GM18502 (cell line): ENCODE results near the gene NELFCD.
"Not testable (repeated sequence)": the region's sequence is repeated elsewhere in the genome, so short reads cannot be mapped to it uniquely, and the experiment has no call there.

Experiments used
- ATAC-seq: cut with Tn5 transposase; IDR thresholded peaks from one replicate; pipeline ENCODE4 v1.9.1; 2021; ENCODE audit warnings: mild to moderate bottlenecking; ENCODE audit not compliant: unreplicated experiment, poor library complexity

The NELFCD gene

GRCh38 chr20:58970146-58970545 is 10.9 kb upstream of the NELFCD start:
- ATAC-seq: peak; percentile 49

DNA sequence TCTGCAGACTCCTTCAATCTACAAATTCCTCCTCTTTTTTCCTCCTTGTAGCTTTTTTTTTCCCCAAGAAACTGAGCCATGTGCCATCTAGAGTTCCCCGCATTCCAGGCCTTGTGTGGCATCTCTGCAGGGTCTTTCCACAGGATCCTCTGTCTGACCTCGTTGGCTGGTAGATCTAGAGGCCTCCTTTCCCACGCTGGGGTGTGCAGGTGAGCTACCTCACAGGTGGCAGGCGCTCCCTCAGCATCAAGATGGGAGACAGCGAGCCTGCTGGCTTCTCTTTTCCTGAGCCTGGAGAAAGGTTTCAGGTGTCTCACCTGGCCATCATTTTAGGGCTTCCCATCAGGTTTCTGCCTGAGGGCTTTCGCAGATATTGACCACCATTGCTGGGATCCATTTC is 9.6 kb upstream of the NELFCD start:
- no peak for ATAC-seq

GRCh38 chr20:58973179-58973578 is 7.9 kb upstream of the NELFCD start:
- no peak for ATAC-seq

DNA sequence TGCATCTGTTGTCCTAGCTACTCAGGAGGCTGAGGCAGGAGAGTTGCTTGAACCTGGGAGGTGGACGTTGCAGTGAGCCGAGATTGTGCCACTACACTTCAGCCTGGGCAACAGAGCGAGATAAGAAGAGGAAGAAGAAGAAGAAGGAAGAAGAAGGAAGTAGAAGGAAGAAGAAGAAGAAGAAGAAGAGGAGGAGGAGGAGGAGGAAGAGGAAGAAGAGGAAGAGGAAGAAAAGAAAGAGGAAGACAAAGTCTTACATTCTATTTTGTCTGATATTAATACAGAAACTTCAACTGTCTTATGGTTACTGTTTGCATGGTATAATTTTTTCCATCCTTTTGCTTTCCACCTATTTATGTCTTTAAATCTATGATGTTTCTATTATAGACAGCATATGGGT is 7.2 kb upstream of the NELFCD start:
- no peak for ATAC-seq

- ATAC-seq: no peak
Observed at GRCh38 chr20:58975353-58975752, 5.7 kb upstream of the NELFCD start.

GRCh38 chr20:58976061-58976730 is 4.9 kb upstream of the NELFCD start:
- ATAC-seq: peak; percentile 36

GRCh38 chr20:58978351-58979190 is 2.5 kb upstream of the NELFCD start:
- ATAC-seq: no peak

- peak; percentile 4 for ATAC-seq
Observed at GRCh38 chr20:58981628-58982364, 740 bp downstream of the NELFCD start.

DNA sequence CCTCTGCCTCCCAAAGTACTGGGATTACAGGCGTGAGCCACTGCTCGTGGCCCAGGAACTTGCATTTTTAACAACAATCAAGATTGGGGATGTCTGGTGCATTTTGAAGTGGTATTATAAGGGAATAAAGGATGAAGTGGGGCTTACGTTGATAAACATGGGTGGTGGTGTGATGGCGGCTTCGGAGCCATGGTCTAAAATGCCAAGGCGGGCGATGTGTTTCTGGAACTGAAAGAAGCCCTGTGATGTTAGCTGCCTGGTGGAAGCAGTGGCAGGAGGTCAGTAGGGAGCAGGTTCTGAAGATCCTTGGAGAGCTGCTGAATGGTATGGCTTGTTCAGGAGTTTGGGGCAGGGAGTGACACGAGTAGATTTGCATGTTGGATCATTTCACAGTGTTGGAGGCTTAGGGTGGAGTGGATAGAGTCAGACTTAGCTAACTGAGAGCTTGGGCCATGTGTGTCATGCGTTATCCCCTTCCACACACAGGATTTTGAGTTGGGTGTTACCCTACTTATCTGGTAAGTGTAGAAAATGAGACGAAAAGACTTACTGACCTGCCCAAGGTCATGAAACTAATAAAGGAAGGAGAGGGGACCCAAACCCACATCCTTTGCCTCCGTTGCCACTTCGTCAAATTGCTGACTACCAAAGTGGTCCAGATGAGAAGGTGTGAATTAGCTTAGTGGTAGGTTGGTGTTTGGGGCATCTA is 1.5 kb downstream of the NELFCD start:
- no peak for ATAC-seq

DNA sequence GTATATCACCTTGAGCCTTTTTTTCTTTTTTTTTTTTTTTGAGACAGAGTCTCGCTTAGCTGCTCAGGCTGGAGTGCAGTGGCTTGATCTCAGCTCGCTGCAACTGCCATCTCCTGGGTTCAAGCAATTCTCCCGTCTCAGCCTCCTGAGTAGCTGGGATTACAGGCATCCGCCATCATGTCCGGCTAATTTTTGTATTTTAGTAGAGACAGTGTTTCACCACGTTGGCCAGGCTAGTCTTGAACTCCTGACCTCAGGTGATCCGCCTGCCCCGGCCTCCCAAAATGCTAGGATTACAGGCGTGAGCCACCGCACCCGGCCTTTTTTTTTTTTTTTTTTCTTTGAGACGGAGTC is 2.0 kb downstream of the NELFCD start:
- ATAC-seq: not testable (repeated sequence)

- ATAC-seq: no peak
Observed at GRCh38 chr20:58984691-58985090, 3.6 kb downstream of the NELFCD start.

DNA sequence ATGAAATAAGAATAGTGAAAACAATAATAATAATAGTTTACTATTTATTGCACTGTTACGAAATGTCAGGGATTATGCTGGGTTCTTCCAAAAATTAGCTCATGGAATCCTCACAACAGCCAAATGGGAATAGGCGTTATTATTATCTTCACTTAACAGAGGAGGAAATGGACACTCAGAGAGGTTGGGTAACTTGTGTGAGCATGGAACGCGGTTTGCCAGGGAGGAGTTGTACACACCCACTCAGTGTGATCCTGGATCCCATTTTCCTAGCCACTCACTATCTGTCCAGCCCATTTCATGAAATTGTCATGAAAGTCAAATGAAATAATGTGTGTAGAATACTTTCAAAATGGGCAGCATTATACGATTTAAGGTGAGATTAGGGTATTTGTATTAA is 4.6 kb downstream of the NELFCD start:
- no peak for ATAC-seq

DNA sequence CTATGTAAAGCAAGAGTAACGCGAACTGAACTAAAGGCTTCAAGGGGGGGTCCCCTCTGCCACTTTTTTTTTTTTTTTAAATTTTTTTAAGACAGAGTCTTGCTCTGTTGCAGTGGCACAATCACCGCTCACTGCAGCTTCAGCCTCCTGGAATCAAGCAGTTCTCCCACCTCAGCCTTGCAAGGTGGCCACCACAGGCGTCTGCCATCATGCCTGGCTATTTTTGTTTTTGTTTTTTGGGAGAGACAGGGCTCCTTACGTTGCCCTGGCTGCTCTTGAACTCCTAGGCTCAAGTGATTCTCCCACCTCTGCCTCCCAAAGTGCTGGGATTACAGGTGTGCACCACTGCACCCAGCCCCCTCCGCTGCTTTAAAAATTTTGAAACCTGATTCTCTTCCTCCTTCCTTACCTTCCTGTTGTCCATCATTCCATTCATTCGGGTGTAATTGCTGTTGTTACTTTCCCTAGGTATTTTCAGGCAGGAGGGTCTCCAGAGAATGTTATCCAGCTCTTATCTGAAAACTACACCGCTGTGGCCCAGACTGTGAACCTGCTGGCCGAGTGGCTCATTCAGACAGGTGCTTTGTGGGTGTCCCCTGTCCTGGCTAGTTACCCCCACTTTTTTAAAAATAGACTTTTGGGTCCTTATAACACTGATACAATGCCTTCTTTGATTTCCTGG is 5.4 kb downstream of the NELFCD start:
- no peak for ATAC-seq

- no peak for ATAC-seq
Observed at GRCh38 chr20:58986968-58987517, 6.0 kb downstream of the NELFCD start.

GRCh38 chr20:58987790-58988564 is 6.9 kb downstream of the NELFCD start:
- ATAC-seq: no peak

DNA sequence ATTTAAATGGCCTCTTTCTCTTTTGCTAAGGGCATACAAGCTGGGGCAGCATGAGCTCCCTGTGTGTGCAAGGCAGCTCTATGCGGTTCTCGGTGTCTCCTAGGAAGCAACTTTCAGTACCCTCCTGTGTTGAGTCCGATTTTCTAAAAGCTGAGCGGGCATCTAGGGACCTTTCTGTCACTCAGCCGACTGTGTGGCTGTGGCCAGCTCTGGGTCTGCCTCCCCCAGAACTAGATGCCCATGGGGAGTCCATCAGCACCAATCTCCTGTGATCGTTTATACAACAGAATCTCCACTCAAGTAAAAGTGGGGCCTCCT is 7.5 kb downstream of the NELFCD start:
- ATAC-seq: no peak

- ATAC-seq: no peak
Observed at GRCh38 chr20:58989196-58989595, 8.1 kb downstream of the NELFCD start.

GRCh38 chr20:58990651-58991445 is 9.8 kb downstream of the NELFCD start:
- no peak for ATAC-seq
